Limb (tissue), 2 donors: ENCODE data around the gene ZNF429.
"Not testable (repeated sequence)": the region's sequence is repeated elsewhere in the genome, so short reads cannot be mapped to it uniquely, and the experiment has no call there.

ENCODE experiments used
- DNase-seq, 2 donors: peaks; one replicate each; pipeline ENCODE4 v3.0.0-alpha.2; 2016; ENCODE audit errors: extremely low spot score in 2 of 2

Gene ZNF429

DNA sequence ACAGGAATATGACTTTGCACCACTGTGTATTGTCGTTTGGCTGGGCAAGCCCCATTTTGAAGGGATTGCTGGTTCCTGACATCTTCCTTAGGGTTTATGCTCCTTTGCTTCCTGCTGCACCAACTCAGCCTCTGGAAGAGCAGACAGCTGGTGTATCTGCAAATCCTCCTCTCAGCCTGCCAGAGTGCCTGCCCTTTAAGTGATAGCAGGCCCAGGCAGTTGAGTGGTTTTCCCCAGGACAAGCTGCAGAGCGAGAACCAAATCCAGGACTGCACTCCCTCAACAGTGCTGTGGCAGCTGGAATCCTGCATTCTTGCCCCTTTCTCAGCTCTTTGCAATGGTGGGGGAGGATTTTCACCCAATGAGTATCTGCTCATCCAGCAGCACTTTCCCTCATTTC is 85.5 kb downstream of the ZNF429 start:
- DNase-seq = no peak

DNA sequence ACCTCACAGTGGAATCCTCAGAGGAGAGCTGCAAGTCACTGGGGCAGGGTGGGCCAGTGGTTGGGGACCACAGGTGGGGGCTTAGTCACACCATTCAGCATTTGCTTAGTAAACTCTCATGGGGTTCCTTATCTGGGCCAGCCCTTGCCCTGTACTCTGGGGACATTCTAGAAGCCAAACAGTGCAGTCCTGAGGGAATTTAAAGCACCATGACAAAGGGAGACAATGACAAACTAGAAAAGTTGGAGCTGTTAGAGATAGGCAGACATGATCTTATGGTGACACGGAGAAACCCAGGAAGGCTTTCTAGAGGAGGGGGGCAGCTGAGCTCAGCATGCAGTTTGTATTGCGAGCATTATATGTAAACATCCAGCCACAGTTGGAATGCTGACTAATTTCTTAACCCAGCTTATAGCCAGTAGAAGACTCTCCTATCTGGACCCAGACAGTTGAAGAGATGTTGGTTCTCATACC is 87.6 kb downstream of the ZNF429 start:
- DNase-seq = no peak

DNA sequence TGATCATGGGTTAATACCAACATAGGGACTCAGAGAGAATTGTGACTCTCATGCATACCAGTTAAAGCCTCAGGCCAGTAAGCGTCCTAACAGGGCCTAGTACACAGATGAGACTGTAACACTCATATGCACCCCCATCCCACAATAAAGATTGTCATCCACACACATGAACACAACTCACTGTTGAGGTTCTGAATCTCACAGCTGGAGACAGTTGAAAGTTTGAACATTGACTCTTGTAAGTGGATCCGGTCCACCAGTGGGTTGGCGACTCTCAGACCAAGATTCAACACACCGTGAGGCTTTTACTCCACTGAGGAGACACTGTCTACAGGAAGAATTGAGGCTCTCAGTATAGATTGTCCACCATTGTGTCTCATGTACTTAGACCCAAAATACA is 88.1 kb downstream of the ZNF429 start:
- DNase-seq = no peak

DNA sequence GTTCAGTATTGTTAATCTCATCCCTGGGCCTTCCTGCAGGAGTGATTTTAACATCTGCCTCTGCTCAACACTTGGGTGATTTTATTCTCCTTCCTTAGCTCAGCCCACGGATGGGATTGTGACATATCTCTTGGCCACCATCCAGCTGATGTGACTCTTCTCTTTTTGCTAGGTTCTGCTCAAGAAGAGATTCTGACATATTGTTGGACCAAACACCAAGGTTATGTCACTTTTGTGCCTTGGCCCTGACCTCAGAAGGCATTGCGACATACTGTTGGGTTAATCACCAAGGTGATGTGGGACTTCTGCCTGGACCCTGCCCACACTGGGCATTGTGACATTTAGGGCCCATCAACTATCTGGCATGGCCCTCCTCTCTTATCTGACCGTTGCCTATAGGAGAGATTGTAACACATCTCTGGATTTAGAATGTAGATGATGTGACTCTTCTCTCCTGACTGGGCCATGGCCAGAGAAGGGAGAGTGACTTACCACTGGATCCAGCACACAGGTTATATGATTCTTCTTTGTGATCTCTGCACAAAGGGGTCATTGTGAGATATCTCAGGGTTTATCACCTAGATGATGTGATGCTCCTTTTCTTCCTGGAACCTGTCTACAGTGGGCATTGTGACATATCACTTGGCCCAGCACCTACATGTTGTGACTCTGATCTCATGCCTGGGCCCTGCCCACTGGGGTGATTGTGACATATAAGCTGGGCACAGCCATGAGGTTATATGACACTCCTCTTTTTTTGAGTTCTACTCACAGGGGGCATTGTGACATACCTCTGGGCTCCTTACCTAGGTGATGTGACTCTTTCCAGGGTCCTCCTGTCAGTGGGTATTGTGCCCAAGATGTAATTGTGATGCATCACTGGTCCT is 88.8 kb downstream of the ZNF429 start:
- DNase-seq = no peak

DNA sequence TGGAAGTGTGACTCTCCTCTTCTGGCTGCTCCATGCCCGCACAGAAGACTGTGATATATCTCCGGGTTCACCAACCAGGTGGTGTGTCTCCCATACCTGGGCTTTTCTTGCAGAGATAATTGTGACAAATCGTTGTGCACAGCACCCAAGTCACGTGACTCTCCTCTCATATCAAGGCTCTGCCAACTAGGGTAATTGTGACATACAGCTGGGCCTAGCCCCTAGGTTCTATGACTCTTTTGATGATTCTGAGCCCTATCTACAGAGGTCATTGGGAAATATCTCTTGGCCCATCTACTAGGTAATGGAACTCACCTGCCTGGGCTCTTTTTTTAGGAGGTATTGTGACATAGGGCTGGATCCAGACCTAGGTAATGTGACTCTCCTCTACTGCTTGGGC is 89.8 kb downstream of the ZNF429 start:
- no peak for DNase-seq

DNA sequence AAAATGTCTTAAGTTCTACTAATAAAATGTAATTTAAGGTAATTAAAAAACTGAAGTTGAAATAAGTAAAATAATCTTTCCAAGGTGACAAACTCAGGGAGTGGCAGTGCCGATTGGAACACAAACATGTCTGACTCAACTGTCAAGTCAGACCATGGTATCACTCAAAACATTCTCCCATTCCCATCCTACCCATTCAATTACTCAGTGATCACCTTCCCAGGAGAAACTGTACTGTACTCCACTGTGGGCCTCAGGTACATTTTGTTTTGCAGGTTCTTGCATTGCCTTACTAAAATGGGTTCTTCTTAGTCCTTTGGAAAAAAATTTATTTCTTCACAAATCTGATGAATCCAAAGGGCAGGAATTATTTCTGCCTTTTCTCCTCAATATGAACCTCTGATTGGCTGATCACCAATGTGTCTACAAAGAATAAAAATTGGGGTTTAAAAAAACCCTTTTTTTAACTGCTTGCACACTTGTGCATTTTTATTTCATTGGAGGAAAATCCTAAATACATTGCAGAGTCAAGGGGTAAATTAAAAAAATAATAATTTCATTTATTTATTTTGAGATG is 96.8 kb downstream of the ZNF429 start:
- DNase-seq = no peak

DNA sequence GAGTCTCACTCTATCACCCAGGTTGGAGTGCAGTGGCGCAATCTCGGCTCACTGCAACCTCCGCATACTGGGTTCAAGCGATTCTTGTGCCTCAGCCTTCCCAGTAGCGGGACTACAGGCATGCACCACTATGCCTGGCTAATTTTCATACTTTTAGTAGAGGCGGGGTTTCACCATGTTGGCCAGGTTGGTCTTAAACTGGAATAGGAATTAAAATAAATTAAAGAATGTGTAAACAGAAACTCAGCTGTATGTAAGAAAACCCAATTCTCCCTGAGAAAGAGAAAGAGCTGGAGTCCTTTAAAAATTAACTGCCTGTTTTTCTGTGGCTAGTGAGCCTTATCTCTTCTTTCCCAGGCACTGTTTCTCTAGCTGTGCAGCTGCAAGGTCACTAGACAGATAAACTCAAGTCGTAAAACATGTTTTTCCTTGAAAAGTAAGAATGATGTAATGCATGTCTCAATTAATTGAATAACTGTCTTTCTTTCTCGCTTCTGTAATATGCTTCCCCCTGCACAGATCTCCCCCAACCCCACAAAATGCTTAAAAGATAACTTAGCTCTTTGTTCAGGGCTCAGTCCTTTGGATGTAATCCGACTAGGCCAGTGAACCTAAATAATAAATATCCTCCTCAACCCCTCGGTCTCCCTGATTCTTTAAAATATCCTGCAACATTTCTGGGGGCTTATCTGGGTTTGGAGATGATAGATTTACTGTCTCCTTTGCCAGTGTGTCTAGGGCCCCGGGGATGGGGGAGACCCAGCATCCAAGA is 97.4 kb downstream of the ZNF429 start:
- DNase-seq = not testable (repeated sequence)

DNA sequence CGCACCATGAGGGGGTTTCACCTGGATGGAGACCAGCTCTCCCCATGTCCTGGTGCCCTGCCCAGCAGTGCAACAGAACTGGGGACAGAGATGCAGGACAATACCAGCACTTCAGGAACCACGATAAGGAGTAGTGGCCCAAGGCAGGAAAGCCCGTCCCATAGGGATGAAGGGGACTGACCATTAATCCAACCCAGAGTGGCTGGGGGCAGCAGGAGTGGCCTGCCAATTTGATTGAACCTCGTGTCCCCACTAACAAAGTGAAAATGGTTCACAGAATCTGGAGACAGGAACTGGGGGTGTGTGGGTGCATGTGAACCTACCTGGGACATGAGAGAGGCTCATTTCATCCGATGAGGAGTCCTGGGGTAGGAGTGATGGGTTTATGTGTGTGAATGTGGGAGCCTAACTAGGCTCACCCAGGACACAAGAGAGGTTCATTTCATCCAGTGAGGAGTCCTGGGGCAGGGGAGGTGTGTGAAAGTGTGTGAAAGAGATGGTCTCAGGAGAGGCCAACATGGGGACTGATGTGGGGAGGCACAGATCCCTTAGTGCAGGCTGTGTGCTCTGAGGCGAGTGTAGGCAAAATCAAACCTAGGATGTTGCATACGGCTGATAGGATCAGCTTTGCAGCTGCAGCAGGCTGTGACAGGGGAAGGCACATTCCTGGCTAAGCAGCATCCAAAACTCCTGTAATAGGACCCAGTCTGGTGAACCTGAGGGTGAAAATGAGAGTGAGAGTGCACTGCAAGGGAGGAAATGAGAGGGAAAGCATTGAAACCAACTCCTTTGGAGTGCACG is 98.2 kb downstream of the ZNF429 start:
- DNase-seq = no peak

DNA sequence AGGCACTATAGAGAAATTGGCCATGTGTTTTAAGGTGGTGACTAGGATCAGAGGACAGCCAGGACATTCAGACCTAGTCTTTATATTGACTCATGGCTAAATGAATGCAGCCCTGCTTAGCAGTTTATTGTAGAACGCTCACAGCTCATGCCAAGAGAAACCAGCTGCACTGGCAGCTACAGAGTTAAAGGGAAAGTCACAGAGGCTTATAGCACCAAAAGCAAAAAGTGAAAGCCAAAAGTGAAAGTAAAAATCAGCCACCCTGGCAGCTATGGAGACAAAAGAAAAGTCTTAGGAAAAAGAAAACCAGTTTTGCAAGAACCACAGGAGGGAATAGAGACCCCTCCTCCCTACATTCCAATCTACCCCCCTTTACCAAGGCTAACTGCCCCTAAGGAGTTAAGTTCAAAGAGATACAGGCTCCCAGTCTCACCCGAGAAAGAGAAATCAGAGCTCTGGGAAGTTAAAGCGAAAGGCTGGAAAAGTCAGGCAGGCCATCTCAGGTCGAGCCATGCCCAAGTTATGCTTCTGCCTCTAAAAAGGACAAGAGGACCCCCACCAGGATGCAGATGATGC is 99.0 kb downstream of the ZNF429 start:
- DNase-seq = peak in 1 of 2 donors; percentile 18
